H1 (cell line): Measurements from ENCODE around the gene SLC27A1.

Experiments used
- BACH1 ChIP-seq: IDR thresholded peaks from 2 replicates; pipeline ENCODE4 v1.6.1; 2012; ENCODE audit warnings: low read length, improper control_type of control experiment
- CHD2 ChIP-seq: IDR thresholded peaks from 2 replicates; pipeline ENCODE4 v1.6.1; 2012; ENCODE audit warnings: low read length, improper control_type of control experiment
- CTCF ChIP-seq, 3 experiments: IDR thresholded peaks; 1 replicate in 2 of 3; 2 replicates in 1 of 3; pipeline versions ENCODE4 v1.5.1 to v1.6.1; 2011; ENCODE audit warnings: low read length in 3 of 3, mild to moderate bottlenecking in 3 of 3, inconsistent platforms in 2 of 3, low read depth in 1 of 3, moderate library complexity in 1 of 3; ENCODE audit not compliant: insufficient read depth in 1 of 3; ENCODE audit errors: control extremely low read depth in 1 of 3
- MAX ChIP-seq: IDR thresholded peaks from 2 replicates; pipeline ENCODE4 v1.6.1; 2012; ENCODE audit warnings: inconsistent platforms
- POLR2A ChIP-seq, 2 experiments: IDR thresholded peaks; 1 replicate in 1 of 2; 2 replicates in 1 of 2; pipeline ENCODE4 v1.6.1; 2011; ENCODE audit warnings: low read depth in 2 of 2, low read length in 2 of 2, mild to moderate bottlenecking in 2 of 2; ENCODE audit errors: control extremely low read depth in 1 of 2
- POLR2AphosphoS5 ChIP-seq: IDR thresholded peaks from 2 replicates; pipeline ENCODE4 v1.6.1; 2011; ENCODE audit warnings: low read depth, low read length
- RXRA ChIP-seq: IDR thresholded peaks from 2 replicates; pipeline ENCODE4 v1.6.1; 2011; ENCODE audit warnings: low read depth, mild to moderate bottlenecking, low read length, moderate library complexity; ENCODE audit not compliant: insufficient read depth

- no peak for TF ChIP-seq MAX
- TF ChIP-seq POLR2A (IDR thresholded peaks at IDR 0.05; ENCODE audit: control extremely low read depth in 1 of 2, low read depth in 2 of 2, low read length in 2 of 2) = no peak
- no peak for TF ChIP-seq RXRA
- no peak for TF ChIP-seq CHD2
- TF ChIP-seq POLR2AphosphoS5 = no peak
- TF ChIP-seq CTCF (IDR thresholded peaks at IDR 0.05; ENCODE audit: control extremely low read depth in 1 of 3, insufficient read depth in 1 of 3, low read depth in 1 of 3, low read length in 3 of 3) = peak in 1 of 3 experiments; percentile 2; a peak in 1 of 4 replicates
- no peak for TF ChIP-seq BACH1
These were observed 68.4 kb downstream of the SLC27A1 start for GRCh38 chr19:17538684-17539237.
